A673 (cell line): Measurements from ENCODE around the gene CYLD.

Experiments
- CTCF ChIP-seq: fragments of 300-800, 200-600 bp; sonication (generic); conservative IDR thresholded peaks from 2 replicates; pipeline ENCODE4 v1.5.1; 2017; ENCODE audit warnings: low read depth, mild to moderate bottlenecking, antibody characterized with exemption, low read length, moderate library complexity, mixed read lengths
- EZH2 ChIP-seq: fragments of 200-600 bp; sonication (generic); IDR thresholded peaks from 2 replicates; pipeline ENCODE4 v1.6.1; 2017; ENCODE audit warnings: borderline replicate concordance, low read depth, mild to moderate bottlenecking, mixed read lengths, antibody characterized with exemption, low read length; ENCODE audit not compliant: poor library complexity, severe bottlenecking

DNA sequence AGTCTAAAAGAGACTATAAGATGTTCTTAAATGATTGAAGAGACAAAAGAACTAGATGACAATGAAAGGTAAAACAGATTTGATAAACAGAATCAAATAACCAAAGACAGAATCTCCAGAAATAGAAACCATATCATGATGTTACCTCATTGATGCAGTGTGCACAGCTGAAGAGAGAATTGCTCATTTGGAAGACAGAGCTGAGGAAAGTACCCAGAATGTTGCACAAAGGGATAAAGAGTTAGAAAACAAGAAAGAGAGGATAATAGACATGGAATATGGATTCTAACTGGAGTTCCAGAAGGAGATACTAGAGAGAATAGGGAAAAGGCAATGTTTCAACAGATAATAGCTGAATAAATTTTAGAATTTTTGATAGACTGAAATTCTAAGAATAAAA, 47.9 kb downstream of the CYLD start:
- no peak for TF ChIP-seq CTCF
- no peak for TF ChIP-seq EZH2
